ENCODE measurements around the gene TMEM185B.

DNA sequence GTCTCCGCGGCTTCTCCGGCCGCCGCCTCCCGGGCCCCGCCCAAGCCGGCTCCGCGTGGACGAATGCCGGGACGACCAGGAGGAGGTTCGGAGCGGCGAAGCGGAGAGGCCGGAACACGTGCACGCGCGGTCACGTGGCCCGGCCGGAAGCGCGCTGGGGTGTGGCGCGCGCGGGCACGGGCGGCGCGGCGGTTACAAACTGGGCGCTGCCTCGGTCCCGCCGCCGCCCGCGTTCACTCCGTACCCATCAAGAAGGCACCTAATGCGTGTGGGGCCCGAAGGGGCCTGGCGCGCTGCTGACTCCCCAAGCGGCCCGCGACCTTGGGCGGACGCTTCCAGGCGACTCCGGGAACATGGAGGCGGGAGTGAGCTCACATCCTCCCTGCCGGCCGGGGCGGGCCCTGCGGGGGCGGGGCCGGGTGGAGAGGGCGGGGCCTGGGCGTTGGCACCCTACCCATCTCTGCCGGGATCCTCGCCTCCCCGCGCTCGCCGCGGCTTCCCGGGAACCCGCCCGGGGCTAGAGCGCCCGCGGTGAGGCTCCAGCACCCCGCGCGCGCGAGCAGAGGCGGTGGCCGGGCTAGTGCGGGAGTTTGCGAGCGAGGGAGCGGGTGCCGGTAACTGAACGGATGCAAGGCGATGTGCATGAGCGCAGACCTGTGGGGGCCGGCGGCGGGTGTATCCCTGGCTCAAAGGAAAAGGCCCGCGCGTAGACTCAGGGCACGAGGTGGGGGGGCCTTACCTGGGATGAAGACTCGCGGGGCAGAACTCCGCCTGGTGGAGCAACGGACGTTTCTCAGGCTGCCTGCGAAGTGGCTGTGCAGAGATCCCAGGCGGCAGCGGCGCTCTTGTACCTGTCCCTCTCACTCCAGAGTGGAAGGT, at the start of gene TMEM185B:
- TF ChIP-seq, protein P1, sequence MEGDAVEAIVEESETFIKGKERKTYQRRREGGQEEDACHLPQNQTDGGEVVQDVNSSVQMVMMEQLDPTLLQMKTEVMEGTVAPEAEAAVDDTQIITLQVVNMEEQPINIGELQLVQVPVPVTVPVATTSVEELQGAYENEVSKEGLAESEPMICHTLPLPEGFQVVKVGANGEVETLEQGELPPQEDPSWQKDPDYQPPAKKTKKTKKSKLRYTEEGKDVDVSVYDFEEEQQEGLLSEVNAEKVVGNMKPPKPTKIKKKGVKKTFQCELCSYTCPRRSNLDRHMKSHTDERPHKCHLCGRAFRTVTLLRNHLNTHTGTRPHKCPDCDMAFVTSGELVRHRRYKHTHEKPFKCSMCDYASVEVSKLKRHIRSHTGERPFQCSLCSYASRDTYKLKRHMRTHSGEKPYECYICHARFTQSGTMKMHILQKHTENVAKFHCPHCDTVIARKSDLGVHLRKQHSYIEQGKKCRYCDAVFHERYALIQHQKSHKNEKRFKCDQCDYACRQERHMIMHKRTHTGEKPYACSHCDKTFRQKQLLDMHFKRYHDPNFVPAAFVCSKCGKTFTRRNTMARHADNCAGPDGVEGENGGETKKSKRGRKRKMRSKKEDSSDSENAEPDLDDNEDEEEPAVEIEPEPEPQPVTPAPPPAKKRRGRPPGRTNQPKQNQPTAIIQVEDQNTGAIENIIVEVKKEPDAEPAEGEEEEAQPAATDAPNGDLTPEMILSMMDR (IDR thresholded peaks at IDR 0.05; ENCODE audit: insufficient read depth, low read length): no peak
- peak; percentile 59; the same call in 1 of the 2 replicates for TF ChIP-seq POLR2AphosphoS5 (IDR thresholded peaks at IDR 0.05; ENCODE audit: low read depth)
- TF ChIP-seq SPI1 (IDR thresholded peaks at IDR 0.05; ENCODE audit: borderline replicate concordance, low read depth): no peak
- TF ChIP-seq, protein P2, sequence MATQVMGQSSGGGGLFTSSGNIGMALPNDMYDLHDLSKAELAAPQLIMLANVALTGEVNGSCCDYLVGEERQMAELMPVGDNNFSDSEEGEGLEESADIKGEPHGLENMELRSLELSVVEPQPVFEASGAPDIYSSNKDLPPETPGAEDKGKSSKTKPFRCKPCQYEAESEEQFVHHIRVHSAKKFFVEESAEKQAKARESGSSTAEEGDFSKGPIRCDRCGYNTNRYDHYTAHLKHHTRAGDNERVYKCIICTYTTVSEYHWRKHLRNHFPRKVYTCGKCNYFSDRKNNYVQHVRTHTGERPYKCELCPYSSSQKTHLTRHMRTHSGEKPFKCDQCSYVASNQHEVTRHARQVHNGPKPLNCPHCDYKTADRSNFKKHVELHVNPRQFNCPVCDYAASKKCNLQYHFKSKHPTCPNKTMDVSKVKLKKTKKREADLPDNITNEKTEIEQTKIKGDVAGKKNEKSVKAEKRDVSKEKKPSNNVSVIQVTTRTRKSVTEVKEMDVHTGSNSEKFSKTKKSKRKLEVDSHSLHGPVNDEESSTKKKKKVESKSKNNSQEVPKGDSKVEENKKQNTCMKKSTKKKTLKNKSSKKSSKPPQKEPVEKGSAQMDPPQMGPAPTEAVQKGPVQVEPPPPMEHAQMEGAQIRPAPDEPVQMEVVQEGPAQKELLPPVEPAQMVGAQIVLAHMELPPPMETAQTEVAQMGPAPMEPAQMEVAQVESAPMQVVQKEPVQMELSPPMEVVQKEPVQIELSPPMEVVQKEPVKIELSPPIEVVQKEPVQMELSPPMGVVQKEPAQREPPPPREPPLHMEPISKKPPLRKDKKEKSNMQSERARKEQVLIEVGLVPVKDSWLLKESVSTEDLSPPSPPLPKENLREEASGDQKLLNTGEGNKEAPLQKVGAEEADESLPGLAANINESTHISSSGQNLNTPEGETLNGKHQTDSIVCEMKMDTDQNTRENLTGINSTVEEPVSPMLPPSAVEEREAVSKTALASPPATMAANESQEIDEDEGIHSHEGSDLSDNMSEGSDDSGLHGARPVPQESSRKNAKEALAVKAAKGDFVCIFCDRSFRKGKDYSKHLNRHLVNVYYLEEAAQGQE (IDR thresholded peaks at IDR 0.05; ENCODE audit: insufficient replicate concordance, low read depth): peak; percentile 25

Data from HL-60 (cell line).